ENCODE results near the gene NOL12.

Gene NOL12

DNA sequence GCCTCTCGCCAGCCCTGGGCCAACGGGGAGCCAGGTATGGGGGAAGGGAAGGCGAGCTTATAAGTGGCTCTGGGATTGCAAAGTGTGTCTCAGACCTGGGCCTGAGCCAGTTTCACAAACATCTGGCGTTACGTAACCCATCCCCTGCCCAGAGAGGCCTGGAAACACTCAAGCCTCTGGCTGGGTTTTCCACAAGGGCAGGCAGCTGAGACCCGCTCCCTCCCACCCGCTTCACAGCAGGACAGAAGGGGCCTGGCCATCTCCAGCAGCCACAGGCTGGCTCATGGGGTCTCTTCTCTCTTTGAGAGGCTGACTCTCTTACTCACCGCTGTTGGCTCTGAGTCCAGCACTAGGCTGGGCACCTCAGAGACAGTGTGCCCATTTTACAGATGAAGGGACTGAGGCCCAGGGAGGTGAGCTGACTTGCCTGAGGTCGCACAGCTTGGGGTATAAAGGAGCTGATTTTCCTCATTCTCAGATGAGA lies 55.2 kb downstream of the NOL12 start:
- DNase-seq (ENCODE audit: low read depth in 2 of 3, low spot score in 1 of 3) = no peak

DNA sequence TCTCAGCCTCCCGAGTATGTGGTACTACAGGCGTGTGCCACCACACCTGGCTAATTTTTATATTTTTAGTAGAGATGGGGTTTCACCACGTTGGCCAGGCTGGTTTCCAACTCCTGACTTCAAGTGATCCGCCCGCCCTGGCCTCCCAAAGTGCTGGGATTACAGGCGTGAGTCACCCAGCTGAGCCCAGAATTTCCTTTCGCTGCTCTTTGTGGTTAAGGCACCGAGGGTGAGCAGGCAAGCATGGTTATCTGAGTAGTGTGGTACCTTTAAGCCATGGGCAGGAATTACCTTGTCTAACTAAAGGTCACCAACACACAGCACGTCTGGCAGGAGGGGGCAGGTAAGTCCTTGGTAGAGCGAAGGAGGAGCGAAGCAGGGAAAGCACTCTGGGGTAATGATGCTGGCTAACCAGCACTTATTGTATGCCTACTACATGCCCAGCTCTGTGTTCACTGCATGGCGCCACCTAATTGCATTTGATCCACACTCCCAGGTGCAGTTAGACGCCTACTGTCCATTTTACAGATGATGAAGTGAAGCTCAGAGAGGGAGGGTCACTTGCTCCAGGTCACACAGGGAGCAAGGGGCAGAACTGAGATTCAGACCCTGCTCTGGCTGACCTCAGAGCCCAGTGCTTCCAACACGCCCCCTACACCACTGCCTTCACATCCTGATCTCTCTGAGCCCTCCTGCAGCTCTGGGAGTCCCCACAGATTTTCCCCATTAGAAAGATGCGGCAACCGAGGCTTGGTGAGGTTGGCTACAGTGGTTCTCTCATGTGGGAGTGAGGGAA lies 56.4 kb downstream of the NOL12 start:
- no peak for DNase-seq (ENCODE audit: low read depth in 2 of 3, low spot score in 1 of 3)
